ENCODE measurements around the gene AIP.
"Not testable (repeated sequence)": the region's sequence is repeated elsewhere in the genome, so short reads cannot be mapped to it uniquely, and the experiment has no call there.

The AIP gene

GRCh38 chr11:67507242-67507863 lies 24.5 kb downstream of the AIP start:
- DNase-seq (ENCODE audit: low spot score) = no peak

DNA sequence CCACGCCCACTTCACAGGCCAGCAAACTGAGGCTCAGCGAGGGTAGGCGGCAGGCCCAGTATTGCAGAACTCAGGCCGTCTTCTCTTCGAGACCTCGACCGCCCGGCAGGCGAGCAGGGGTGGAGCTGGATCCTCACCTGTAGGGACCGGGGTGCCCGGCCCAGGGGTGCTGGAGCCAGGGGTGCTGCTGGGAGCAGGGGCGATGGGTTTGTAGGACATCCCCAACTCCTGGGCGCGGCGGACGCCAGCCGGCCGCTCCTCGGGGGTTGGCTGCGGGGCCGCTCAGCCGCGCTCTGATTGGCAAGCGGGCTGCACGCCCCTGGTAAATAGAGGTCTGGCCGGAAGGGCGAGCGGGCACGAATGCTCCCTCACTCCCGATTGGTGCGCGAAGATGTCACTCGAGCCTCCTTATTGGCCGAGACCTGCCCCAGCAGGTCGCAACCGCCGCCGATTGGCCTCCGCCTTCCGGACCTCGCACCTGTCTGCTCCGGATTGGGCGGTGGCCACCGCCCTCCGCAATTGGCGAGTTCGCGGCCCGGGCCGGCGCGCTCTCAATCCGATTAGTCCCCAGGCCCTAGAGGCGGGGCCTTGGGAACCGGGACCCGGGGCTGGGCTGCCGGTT lies 25.1 kb downstream of the AIP start, which contains the start of gene CDK2AP2:
TSS of gene CDK2AP2 (minus strand) at position 299 of the 622 bp plus-strand sequence. CDS start at position 219, 80 bp downstream.
- DNase-seq (ENCODE audit: low spot score) = peak; percentile 100

- peak; percentile 99 for DNase-seq (ENCODE audit: low spot score)
These were observed 25.8 kb downstream of the AIP start for GRCh38 chr11:67508486-67509121.

- no peak for DNase-seq (ENCODE audit: low spot score)
These were observed 27.2 kb downstream of the AIP start for GRCh38 chr11:67510023-67510345.

GRCh38 chr11:67511558-67511957 lies 28.7 kb downstream of the AIP start:
- not testable (repeated sequence) for DNase-seq (ENCODE audit: low spot score)

DNA sequence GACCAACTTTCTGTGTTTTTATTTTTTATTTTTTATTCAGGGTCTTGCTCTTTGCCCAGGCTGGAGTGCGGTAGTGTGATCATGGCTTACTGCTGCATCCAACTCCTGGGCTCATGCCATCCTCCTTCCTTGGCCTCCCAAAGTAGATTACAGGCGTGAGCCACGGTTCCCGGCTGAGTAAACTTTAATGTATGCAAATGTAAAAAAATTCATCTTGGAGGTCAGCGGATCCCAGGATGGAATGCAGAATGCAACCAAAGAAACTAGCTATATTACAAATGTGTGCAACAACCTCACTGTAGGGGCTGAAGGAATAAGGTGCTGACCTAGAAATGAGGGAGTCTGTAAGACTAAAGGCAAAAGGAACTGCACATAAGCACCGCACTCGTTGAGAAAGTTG lies 31.3 kb downstream of the AIP start:
- DNase-seq (ENCODE audit: low spot score) = no peak

DNA sequence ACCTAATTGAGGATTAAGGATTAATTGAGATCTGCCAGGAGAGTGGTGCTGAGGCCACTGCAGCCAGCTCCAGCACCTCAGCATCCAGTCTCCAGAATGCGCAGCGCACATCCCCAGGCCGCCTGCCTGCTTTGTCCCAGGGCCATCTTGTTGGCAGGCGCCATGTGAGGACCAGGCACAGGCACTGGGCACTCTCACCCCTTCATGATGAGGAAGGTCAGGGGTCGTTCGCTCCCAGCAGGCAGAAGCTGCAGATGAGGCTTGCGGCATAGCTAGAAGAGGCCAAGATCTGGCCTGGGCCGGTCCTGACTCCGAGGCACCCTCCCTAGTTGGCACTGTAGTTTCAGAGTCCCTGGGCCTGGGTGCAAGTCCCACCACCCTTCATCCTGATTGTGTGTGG lies 34.0 kb downstream of the AIP start:
- no peak for DNase-seq (ENCODE audit: low spot score)

GRCh38 chr11:67517784-67518552 lies 35.1 kb downstream of the AIP start:
- DNase-seq (ENCODE audit: low spot score) = no peak

- no peak for DNase-seq (ENCODE audit: low spot score)
These were observed 36.9 kb downstream of the AIP start for GRCh38 chr11:67519726-67520125.

DNA sequence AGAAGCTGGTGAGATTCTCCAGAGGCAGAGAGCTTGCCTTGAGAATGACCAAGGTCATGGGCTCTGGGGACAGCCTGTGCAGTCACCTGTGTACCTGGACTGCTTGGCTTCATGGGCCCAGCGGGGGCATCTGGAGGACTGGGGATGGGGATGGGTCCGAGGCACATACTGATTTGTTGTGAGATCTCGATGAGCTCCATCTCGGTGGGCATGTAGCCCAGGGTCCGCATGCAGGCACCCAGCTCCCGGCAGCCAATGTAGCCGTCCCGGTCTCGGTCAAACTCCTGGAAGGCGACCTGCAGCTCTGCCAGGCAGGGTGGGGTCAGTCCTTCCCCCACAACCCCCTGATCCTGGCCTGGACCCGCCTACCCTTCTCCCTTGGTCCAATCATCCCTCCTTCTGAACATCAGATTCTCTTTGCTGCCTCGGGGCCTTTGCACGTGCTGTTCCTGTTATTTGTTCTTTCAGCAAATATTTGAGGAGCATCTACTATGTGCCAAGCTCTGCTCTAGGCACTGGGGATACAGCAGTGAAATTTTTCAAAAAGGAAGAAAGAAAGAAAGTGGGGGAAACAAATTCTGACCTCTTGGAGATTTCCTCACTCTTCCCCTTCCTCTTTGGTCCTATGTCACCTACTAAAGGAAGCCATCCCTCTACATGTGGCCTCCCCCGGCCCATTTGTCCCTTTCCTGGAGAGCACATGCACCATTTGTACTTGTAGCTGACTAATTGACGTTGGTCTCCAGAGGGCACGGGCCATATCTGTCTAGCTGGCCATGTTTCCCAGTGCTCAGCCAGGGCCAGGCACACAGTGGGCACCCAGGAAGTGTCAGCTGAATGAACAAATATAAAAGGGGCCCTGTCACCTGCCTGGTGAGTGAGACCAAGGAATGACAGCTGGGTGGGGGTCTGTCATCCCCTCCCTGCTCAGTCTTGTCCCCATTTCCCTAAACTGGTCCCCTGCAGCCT lies 38.3 kb downstream of the AIP start:
- no peak for DNase-seq (ENCODE audit: low spot score)

DNA sequence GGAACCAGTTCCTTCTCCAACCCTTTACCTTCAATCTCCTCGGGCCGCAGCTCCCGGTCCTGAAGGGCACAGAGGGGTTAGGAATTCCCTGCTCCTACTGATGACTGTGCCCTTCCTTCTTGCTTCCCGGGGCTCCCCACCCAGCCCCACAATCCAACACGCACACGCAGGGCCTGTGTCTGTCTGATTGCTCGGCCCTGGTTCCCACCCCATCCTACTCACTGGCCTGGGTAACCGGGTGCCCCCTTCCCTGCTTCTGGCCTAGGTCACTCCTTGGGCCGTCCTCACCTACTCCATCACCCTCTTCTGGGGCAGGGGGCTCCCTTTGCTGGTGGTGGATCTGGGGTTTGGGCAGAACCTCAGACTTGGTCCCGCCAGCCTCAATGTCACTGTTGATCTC lies 39.1 kb downstream of the AIP start:
- no peak for DNase-seq (ENCODE audit: low spot score)

GRCh38 chr11:67522338-67522737 lies 39.5 kb downstream of the AIP start:
- no peak for DNase-seq (ENCODE audit: low spot score)

GRCh38 chr11:67522844-67523555 lies 40.2 kb downstream of the AIP start, which contains the start of gene CABP2:
TSS of gene CABP2 (minus strand) at chr11:67523446. CDS start at chr11:67523326, 120 bp downstream.
- no peak for DNase-seq (ENCODE audit: low spot score)

GRCh38 chr11:67523556-67524479 lies 41.0 kb downstream of the AIP start:
- DNase-seq (ENCODE audit: low spot score) = no peak

GRCh38 chr11:67524480-67524808 lies 41.6 kb downstream of the AIP start:
- DNase-seq (ENCODE audit: low spot score) = no peak

- no peak for DNase-seq (ENCODE audit: low spot score)
These were observed 42.6 kb downstream of the AIP start for GRCh38 chr11:67525275-67525976.

DNA sequence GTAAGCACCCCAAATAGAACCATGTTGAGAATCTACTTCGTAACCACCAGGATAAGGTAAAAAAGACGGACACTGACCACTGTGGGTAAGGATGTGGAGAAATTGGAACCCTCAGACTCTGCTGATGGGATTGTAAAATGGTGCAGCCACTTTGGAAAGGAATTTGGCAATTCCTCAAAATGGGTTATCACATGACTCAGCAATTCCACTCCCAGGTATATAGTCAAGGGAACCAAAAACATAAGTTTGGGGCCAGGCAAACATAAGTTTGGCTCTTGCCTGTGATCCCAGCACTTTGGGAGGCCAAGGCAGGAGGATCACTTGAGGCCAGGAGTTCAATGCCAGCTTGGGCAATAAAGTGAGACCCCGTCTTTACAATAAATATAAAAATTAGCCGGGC lies 45.5 kb downstream of the AIP start:
- no peak for DNase-seq (ENCODE audit: low spot score)

- DNase-seq (ENCODE audit: low spot score) = no peak
These were observed 47.4 kb downstream of the AIP start for GRCh38 chr11:67530282-67530592.

- no peak for DNase-seq (ENCODE audit: low spot score)
These were observed 50.1 kb downstream of the AIP start for GRCh38 chr11:67532889-67533288.

Measured in activated CD4-positive, alpha-beta T cell treated with anti-CD3 and anti-CD28 coated beads, Interleukin-2, Interleukin-4, amounts not matched to agents 100 ng/mL and 50 ng/mL, durations not matched to agents 16 hours and 8 hours (primary cell).